Activated CD4-positive, alpha-beta T cell treated with anti-CD3 and anti-CD28 coated beads, Interleukin-2, amount 50 U/mL, for 16 hours (primary cell): Measurements from ENCODE around the gene RNU11.
A peak's percentile ranks its signal among the peaks of the same experiment; 100 is the strongest.
"Not testable (repeated sequence)": the region's sequence is repeated elsewhere in the genome, so short reads cannot be mapped to it uniquely, and the experiment has no call there.

Experiments used
- DNase-seq: peaks from one replicate; pipeline ENCODE4 v3.0.0-alpha.2; 2020

Gene RNU11

DNA sequence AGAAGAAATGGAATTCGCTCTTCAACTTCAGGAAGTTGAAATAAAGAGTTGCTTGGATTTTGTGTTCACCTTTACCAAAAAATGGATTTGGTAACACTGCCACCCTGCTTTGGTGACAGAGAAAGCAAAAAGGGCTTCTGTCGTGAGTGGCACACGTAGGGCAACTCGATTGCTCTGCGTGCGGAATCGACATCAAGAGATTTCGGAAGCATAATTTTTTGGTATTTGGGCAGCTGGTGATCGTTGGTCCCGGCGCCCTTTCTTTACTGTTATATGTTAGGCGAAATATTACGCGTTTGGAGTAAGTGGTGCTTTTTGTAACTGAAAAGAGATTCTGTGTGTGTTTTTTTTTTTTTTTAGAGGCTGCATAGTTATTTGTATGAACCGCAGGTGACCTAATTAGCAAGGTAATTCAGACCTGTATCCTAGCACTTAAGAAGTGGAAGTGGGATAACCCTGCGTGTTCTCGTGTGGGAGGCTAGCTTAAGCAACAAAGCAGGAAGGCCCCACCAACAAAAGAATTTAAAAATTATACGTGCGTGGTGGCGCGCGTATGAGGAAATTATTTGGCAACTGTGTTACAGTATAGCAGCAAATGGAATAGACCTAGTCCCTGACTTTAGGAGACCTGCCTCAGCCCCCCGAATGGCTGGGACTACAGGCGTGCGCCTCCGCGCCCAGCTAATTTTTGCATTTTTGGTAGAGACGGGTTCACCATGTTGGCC is at the start of gene RNU11:
Gene RNU11 (plus strand): TSS at position 127 of the 725 bp plus-strand sequence.
- DNase-seq, result peak; percentile 96

DNA sequence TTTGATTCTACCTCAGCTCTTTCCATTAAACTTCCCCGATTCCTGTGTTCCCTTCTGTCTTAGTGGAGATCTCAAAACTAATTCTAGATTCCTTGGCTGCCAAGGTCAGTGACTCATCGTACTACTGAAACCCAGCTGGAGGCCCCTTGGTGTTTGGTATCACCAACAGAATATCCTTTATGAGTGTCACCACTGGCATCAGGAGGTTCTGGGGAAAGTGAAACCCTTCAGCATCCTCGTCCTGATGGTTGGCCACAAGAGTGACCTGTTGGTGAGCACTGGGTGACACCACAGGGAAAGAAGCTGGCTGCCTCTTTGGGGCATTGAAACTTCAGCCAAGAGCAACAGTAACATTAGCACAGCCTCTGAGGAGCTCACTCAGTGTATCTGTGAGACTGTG is 46.7 kb upstream of the RNU11 start:
- DNase-seq, result peak; percentile 75

DNA sequence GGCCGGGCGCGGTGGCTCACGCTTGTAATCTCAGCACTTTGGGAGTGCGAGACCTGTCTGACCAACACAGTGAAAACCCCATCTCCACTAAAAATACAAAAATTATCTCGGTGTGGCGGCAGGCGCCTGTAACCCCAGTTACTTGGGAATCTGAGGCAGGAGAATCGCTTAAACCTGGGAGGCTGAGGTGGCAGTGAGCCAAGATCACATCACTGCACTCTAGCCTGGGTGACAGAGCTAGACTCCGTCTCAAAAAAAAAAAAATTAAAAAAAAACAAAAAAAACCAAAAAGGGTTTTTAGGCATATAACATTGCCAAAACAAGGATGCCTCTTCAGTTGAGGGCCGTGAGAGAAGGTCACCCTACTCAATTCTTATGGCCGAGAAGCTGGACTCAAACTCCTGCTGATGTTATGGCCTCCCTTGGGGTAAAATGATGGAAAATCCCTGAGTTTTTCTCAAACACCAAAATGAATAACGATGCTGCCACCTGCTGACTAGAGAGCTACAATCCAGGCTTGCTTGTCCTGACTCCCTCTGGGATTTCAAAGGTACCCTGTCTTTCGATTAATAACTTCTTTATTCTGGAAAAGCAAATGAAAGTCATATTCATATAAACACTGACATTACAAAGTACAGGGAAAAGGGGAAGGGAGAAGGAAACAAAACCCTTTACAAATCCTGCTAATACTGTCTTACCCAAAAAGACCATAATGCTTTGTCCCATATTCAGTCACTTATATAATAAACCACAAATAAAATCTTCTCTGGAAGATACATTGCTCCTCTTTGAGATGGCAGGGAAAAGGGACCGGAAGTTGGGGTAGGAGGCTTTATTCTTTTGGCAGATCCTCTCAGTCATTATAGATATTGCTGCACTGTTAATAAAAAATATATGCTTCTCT is 45.6 kb upstream of the RNU11 start:
- DNase-seq, result peak; percentile 33

DNA sequence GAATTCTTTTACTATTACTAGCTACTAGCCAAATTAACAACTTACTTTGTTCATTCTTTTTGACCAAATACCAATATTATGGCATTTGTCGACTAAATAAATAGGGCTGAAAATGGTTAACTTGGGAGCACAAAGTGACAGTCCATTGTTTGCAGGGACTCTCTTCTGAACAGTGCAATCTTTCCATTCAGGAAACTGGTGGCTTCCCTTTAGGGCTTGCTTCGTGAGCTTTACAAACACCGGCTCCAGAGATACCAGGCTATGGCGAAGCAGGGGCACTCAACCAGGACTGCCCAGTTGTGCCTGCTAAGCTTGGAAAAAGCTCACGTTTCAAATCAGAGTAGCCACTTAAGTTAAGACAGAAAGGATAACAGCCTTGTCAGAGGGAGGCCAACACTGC is 44.0 kb upstream of the RNU11 start:
- no peak for DNase-seq

DNA sequence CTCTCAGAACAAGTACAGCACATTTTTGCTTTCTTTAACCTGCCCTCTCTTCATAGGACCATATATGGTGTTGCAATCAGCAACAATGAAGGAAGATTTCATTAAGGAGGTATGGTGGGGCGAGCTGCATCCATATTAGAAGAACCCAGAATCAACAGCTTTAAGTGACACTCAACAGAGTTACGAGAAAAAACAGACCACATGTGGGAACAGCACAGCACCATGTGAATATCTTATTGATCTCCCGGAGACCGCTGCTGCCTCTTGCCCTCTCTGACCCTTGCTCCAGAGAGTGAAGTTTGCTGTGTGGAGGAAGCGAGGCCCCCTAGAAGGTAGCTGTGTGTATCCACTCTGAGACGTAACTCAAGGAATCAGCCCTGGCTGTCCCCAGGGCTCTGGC is 43.4 kb upstream of the RNU11 start:
- no peak for DNase-seq

- DNase-seq, result no peak
Measured at GRCh38 chr1:28606771-28607170, 41.6 kb upstream of the RNU11 start.

- DNase-seq, result no peak
Measured at GRCh38 chr1:28613175-28613574, 35.2 kb upstream of the RNU11 start.

GRCh38 chr1:28631713-28632112 is 16.7 kb upstream of the RNU11 start:
- no peak for DNase-seq

- DNase-seq, result no peak
Measured at GRCh38 chr1:28632560-28632959, 15.8 kb upstream of the RNU11 start.

- DNase-seq, result peak; percentile 42
Measured at GRCh38 chr1:28640766-28641165, 7.6 kb upstream of the RNU11 start.

- no peak for DNase-seq
Measured at GRCh38 chr1:28642056-28642846, 6.1 kb upstream of the RNU11 start.

DNA sequence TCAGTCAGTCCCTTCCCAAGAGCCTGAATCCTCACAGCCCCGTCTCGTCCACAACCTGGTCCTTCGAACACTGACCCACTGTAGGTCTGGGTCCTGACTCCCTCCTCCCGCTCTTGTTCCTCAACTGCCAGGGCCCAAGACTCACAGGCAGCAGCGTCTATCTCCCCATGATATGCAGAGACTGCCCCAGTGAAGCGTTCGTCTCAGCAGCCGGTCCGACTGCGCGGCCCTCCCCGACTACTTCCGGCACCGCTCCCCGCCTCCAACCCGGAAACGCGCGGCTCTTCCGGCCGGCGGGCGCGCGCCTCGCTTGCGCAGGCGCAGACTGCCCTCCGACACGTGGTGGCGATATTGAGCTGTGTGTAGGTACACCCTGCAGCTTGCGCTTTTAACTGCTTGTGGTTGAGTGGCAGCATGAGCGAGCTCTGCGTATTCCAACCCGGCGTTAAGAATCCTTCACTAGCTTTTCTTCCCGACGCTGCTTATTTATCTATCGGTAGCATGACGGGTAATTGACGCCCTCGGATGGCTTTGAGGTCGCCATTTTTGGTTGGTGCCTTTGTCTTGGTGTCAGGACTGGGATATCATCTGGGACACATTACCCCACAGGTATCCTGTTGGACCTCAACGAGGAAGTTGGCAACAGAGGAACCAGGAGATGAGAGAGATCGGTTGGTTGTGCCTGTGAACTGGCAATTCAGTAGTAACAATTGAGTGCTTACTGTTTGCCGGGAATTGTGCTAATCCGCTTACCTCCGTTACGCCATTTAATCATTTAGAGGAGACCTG is 5.4 kb upstream of the RNU11 start, which contains the start of gene TAF12:
Gene TAF12 (minus strand): TSS at position 221 of the 789 bp plus-strand sequence. CDS start 20,986 bp downstream, outside the sequence.
- DNase-seq, result peak; percentile 96

DNA sequence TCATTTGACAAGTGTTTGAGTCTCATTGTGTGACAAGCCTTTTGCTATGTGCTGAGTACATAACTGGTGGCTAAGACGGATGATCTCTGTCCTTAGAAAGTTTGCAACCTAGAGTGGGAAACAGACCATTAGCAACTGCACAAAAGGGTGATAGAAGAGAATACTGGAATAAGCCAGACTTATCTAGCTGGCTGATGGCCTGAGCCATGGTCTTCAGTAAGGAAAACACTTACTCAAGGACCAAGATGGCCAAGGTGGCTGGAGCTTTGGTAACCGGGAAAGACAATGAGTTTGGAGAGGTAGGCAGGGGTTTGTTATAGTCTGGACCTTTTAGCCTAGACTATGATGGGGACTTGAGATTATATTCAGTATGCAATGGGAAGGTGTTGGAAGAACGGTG is 3.9 kb upstream of the RNU11 start:
- no peak for DNase-seq

- not testable (repeated sequence) for DNase-seq
Measured at GRCh38 chr1:28645406-28645805, 3.0 kb upstream of the RNU11 start.

GRCh38 chr1:28646040-28646439 is 2.4 kb upstream of the RNU11 start:
- no peak for DNase-seq

GRCh38 chr1:28648008-28648473 is 359 bp upstream of the RNU11 start:
- peak; percentile 95 for DNase-seq

DNA sequence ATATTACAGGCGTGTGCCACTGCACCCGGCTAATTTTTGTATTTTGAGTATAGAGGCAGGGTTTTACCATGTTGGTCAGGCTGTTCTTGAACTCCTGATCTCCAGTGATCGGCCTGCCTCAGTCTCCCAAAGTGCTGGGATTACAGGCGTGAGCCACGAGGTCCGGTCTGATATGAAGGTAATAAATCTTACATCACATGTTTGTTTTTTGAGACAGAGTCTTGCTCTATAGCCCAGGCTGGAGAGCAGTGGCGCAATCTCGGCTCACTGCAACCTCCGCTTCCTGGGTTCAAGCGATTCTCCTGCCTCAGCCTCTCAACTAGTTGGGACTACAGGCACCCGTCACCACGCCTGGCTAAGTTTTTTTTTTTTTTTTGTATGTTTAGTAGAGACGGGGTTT is 4.7 kb downstream of the RNU11 start:
- not testable (repeated sequence) for DNase-seq

GRCh38 chr1:28653870-28654269 is 5.5 kb downstream of the RNU11 start:
- DNase-seq, result not testable (repeated sequence)

DNA sequence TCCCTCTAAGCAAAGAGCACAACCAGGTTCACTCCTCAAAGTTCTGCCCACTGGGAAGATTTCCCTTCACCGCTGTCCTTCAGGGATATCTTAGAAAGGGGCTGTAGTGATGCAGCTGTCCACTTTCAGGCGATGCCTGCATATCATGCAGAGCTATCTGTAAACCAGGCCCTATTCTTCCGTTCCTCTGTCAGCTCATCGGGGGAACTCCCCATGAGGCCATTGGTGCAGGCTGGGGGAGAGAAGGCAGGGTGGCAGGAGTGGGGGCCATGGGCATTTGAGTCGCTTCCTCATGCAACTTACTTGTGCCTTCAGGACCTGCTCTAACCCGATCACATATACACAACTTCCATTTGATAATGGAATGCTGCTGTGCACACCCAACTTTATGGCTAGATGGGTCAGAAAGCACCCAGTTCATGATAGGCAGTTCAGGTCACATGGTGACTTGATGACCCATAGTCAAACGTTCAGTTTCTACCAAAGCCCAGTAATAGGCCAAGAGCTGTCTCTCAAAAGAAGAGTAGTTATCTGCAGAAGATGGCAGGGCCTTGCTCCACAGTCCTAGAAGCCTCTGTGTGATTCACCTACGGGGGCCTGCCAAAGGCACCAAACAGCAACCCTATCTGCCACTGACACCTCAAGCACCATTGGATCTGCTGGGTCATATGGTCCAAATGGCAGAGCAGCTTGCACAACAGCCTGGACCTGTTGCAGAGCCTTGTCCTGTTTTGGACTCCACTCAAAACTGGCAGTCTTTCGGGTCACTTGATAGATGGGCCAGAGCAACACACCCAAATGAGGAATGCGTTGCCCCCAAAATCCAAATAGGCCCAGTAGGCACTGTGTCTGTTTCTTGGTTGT is 7.3 kb downstream of the RNU11 start:
- DNase-seq, result not testable (repeated sequence)

DNA sequence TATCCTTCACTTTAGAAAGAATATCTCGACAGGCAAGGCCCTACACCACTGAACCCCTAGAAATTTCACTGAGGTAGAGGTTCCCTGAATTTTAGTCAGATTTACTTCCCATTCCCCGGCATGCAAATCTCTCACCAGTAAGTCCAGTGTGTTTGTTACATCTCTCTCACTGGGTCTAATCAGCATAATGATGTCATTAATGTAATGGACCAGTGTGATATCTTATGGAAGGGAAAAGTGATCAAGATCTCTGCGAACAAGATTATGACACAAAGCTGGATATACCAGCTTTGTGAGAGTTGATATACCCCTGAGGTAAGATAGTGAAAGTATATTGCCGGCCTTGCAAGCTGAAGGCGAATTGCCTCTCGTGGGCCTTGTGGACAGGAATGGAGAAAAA is 7.9 kb downstream of the RNU11 start:
- no peak for DNase-seq

GRCh38 chr1:28663871-28664470 is 15.6 kb downstream of the RNU11 start:
- no peak for DNase-seq
